ENCODE data around the gene NUDCD2.

DNA sequence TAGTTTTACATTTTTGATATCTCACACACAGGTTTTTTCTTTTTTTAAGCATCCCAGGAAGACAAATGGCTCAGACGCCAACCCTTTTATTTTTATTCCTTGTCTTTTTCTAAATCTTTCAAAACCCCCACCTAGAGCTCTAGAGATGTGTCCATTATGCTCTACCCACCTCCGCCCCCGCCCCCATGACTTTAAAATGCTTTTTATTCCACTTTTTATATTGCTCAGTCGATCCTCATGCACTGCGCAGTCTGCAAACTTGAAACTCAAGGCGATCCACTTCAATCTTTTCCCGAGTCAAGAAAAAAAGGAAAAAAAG is 45.1 kb upstream of the NUDCD2 start:
- TF ChIP-seq, protein P1, sequence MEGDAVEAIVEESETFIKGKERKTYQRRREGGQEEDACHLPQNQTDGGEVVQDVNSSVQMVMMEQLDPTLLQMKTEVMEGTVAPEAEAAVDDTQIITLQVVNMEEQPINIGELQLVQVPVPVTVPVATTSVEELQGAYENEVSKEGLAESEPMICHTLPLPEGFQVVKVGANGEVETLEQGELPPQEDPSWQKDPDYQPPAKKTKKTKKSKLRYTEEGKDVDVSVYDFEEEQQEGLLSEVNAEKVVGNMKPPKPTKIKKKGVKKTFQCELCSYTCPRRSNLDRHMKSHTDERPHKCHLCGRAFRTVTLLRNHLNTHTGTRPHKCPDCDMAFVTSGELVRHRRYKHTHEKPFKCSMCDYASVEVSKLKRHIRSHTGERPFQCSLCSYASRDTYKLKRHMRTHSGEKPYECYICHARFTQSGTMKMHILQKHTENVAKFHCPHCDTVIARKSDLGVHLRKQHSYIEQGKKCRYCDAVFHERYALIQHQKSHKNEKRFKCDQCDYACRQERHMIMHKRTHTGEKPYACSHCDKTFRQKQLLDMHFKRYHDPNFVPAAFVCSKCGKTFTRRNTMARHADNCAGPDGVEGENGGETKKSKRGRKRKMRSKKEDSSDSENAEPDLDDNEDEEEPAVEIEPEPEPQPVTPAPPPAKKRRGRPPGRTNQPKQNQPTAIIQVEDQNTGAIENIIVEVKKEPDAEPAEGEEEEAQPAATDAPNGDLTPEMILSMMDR (IDR thresholded peaks at IDR 0.05): no peak
- no peak for TF ChIP-seq POLR2A (IDR thresholded peaks at IDR 0.05)

All from lower leg skin (tissue), 3 donors.